ENCODE measurements around the gene PCDHB3.

DNA sequence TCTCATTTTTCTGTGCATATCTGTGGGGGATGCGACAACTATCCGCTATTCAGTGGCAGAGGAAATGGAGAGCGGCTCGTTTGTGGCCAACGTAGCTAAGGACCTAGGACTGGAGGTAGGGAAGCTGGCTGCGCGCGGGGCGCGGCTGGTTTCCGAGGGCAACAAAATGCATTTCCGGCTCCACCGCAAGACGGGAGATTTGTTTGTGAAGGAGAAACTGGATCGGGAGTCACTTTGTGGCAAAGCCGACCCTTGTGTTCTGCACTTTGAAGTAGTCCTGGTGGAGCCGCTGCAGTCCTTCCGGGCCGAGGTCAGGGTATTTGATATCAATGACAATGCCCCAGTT, 48.8 kb upstream of the PCDHB3 start:
- TF ChIP-seq CTCF (IDR thresholded peaks at IDR 0.05; ENCODE audit: insufficient read depth, low read length, poor library complexity, severe bottlenecking) (no peak), EZH2phosphoT487 (conservative IDR thresholded peaks at IDR 0.05; ENCODE audit: low read length) (no peak)

Measured in SU-DHL-6 (cell line).